Neural cell (in vitro differentiated cells): ENCODE measurements around the gene CENPP. TPM values are rescaled to one million over a fixed set of nuclear protein-coding genes. Genes with fewer than 3 reads are reported as not detected.

Experiments
- H2AFZ ChIP-seq: fragments of 200-600, 300-800 bp; sonication (generic), shearing (Covaris generic); 2 replicates; pipeline ENCODE4 v1.6.0; 2014; ENCODE audit warnings: low read depth, mild to moderate bottlenecking, antibody characterized with exemption, low read length, moderate library complexity
- H3F3A ChIP-seq: fragments of 200-600 bp; shearing (Covaris generic); 2 replicates; pipeline ENCODE4 v1.6.1; 2016; ENCODE audit warnings: mild to moderate bottlenecking, moderate library complexity, mixed read lengths, antibody characterized with exemption, low read length; ENCODE audit not compliant: insufficient read depth, poor library complexity, severe bottlenecking
- H3K27ac ChIP-seq: fragments of 200-600, 300-800 bp; sonication (generic), shearing (Covaris generic); 2 replicates; pipeline ENCODE4 v1.5.1; 2014; ENCODE audit warnings: mild to moderate bottlenecking, low read length, moderate library complexity
- H3K27me3 ChIP-seq: fragments of 300-800, 200-600 bp; sonication (generic), shearing (Covaris generic); 2 replicates; pipeline ENCODE4 v1.6.0; 2014; ENCODE audit warnings: mild to moderate bottlenecking, low read depth, low read length, moderate library complexity; ENCODE audit not compliant: insufficient read depth
- H3K36me3 ChIP-seq: fragments of 300-800, 200-600 bp; sonication (generic), shearing (Covaris generic); 2 replicates; pipeline ENCODE4 v1.5.1; 2014; ENCODE audit warnings: mild to moderate bottlenecking, antibody characterized with exemption, low read length, moderate library complexity; ENCODE audit not compliant: insufficient read depth
- H3K4me2 ChIP-seq: fragments of 300-800, 200-600 bp; sonication (generic), shearing (Covaris generic); 2 replicates; pipeline ENCODE4 v1.6.0; 2014; ENCODE audit warnings: mild to moderate bottlenecking, low read length
- H3K4me3 ChIP-seq: fragments of 300-800, 200-600 bp; sonication (generic), shearing (Covaris generic); 2 replicates; pipeline ENCODE4 v1.5.1; 2014; ENCODE audit warnings: mild to moderate bottlenecking, low read length, moderate library complexity
- H3K79me2 ChIP-seq: fragments of 200-600 bp; shearing (Covaris generic); replicated peaks from 2 replicates; pipeline ENCODE4 v1.6.0; 2014; ENCODE audit warnings: mild to moderate bottlenecking, low read length, moderate library complexity; ENCODE audit not compliant: insufficient read depth
- H3K9ac ChIP-seq: fragments of 300-800, 200-600 bp; sonication (generic), shearing (Covaris generic); 2 replicates; pipeline ENCODE4 v1.6.1; 2016; ENCODE audit warnings: mild to moderate bottlenecking, low read length, mixed read lengths
- H3K9me2 ChIP-seq: fragments of 200-600 bp; shearing (Covaris generic); 2 replicates; pipeline ENCODE4 v1.6.1; 2016; ENCODE audit warnings: mild to moderate bottlenecking, low read length, mixed read lengths; ENCODE audit not compliant: insufficient read depth
- H3K9me3 ChIP-seq: fragments of 200-600, 300-800 bp; sonication (generic), shearing (Covaris generic); 2 replicates; pipeline ENCODE4 v1.6.1; 2016; ENCODE audit warnings: mild to moderate bottlenecking, mixed run types, low read length, moderate library complexity, mixed read lengths
- H4K20me1 ChIP-seq: fragments of 200-600 bp; shearing (Covaris generic); 2 replicates; pipeline ENCODE4 v1.6.1; 2016; ENCODE audit warnings: mild to moderate bottlenecking, mixed run types; ENCODE audit not compliant: insufficient read depth
- EP300 ChIP-seq: fragments of 450-650 bp; conservative IDR thresholded peaks from 2 replicates; pipeline ENCODE4 v1.6.1; 2014; ENCODE audit warnings: antibody characterized with exemption, mild to moderate bottlenecking, moderate library complexity; ENCODE audit not compliant: poor library complexity, severe bottlenecking
- EZH2 ChIP-seq: fragments of 200-600, 300-800 bp; shearing (Covaris generic), sonication (generic); IDR thresholded peaks from 2 replicates; pipeline ENCODE4 v1.6.1; 2014; ENCODE audit warnings: antibody characterized with exemption, low read length, borderline replicate concordance, mild to moderate bottlenecking; ENCODE audit not compliant: insufficient read depth, poor library complexity, severe bottlenecking
- MXI1 ChIP-seq: fragments of 450-650 bp; conservative IDR thresholded peaks from 2 replicates; pipeline ENCODE4 v1.6.1; 2014; ENCODE audit warnings: antibody characterized with exemption, mild to moderate bottlenecking; ENCODE audit not compliant: poor library complexity, severe bottlenecking
- POLR2AphosphoS5 ChIP-seq: IDR thresholded peaks from 2 replicates; pipeline ENCODE4 v1.6.1; 2012
- RAD21 ChIP-seq: fragments of 450-650 bp; conservative IDR thresholded peaks from 2 replicates; pipeline ENCODE4 v1.6.1; 2014; ENCODE audit warnings: antibody characterized with exemption, mild to moderate bottlenecking, moderate library complexity
- SMC3 ChIP-seq: fragments of 450-650 bp; conservative IDR thresholded peaks from 2 replicates; pipeline ENCODE4 v1.6.1; 2014; ENCODE audit warnings: antibody characterized with exemption, mild to moderate bottlenecking, moderate library complexity; ENCODE audit not compliant: poor library complexity
- TAF1 ChIP-seq: IDR thresholded peaks from 2 replicates; pipeline ENCODE4 v1.6.1; 2012; ENCODE audit warnings: low read depth
- polyA plus RNA-seq: library from polyadenylated mRNA; depleted of rRNA; stranded (reverse); fragments of >200 nt; gene quantifications from 2 replicates; pipeline ENCODE4 v1.2.3, GENCODE V29; 2014
- TF ChIP-seq, protein P1 (sequence below): IDR thresholded peaks from 2 replicates; pipeline ENCODE4 v1.6.1; 2012; ENCODE audit warnings: borderline replicate concordance
- TF ChIP-seq, protein P2 (sequence below): fragments of 450-650 bp; IDR thresholded peaks from 2 replicates; pipeline ENCODE4 v1.5.1; 2014; ENCODE audit warnings: antibody characterized with exemption, mild to moderate bottlenecking, moderate library complexity; ENCODE audit not compliant: poor library complexity, severe bottlenecking

The CENPP gene
- polyA plus RNA-seq, 1 donor from 2014 or later = 5.0 TPM

DNA sequence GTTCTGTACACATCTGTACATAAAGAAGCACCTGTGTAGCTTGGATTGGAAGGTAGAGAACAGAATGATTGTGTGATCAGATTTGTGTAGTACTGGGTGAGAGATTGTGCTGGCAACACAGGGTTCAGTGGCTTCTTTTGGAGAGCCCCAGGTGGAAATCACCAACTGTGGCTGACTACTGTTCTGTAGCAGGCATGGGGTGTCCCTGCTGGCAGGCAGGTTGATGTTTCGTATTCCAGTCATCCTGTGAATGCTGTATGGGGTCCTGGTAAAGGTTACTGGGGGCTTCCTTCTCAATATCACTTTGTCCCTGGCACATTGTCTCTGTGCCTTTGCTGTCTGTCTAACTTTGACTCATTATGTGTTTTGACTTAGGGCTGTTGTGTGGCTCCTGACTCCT is 151.2 kb downstream of the CENPP start:
- no peak overlapping the region for H3K4me2 ChIP-seq
- H3F3A ChIP-seq = no peaks in the 10 kb centered on the region
- H3K4me3 ChIP-seq = no peak overlapping the region
- H3K9ac ChIP-seq = no peak overlapping the region
- no peaks in the 10 kb centered on the region for H4K20me1 ChIP-seq
- no peaks in the 10 kb centered on the region for H3K27me3 ChIP-seq
- no peak overlapping the region for H3K27ac ChIP-seq
- no peaks in the 10 kb centered on the region for H3K9me2 ChIP-seq
- H3K9me3 ChIP-seq = no peaks in the 10 kb centered on the region
- H2AFZ ChIP-seq = no peak overlapping the region
- TF ChIP-seq, protein P1, sequence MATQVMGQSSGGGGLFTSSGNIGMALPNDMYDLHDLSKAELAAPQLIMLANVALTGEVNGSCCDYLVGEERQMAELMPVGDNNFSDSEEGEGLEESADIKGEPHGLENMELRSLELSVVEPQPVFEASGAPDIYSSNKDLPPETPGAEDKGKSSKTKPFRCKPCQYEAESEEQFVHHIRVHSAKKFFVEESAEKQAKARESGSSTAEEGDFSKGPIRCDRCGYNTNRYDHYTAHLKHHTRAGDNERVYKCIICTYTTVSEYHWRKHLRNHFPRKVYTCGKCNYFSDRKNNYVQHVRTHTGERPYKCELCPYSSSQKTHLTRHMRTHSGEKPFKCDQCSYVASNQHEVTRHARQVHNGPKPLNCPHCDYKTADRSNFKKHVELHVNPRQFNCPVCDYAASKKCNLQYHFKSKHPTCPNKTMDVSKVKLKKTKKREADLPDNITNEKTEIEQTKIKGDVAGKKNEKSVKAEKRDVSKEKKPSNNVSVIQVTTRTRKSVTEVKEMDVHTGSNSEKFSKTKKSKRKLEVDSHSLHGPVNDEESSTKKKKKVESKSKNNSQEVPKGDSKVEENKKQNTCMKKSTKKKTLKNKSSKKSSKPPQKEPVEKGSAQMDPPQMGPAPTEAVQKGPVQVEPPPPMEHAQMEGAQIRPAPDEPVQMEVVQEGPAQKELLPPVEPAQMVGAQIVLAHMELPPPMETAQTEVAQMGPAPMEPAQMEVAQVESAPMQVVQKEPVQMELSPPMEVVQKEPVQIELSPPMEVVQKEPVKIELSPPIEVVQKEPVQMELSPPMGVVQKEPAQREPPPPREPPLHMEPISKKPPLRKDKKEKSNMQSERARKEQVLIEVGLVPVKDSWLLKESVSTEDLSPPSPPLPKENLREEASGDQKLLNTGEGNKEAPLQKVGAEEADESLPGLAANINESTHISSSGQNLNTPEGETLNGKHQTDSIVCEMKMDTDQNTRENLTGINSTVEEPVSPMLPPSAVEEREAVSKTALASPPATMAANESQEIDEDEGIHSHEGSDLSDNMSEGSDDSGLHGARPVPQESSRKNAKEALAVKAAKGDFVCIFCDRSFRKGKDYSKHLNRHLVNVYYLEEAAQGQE = no peak
- no peak for TF ChIP-seq MXI1
- TF ChIP-seq, protein P2, sequence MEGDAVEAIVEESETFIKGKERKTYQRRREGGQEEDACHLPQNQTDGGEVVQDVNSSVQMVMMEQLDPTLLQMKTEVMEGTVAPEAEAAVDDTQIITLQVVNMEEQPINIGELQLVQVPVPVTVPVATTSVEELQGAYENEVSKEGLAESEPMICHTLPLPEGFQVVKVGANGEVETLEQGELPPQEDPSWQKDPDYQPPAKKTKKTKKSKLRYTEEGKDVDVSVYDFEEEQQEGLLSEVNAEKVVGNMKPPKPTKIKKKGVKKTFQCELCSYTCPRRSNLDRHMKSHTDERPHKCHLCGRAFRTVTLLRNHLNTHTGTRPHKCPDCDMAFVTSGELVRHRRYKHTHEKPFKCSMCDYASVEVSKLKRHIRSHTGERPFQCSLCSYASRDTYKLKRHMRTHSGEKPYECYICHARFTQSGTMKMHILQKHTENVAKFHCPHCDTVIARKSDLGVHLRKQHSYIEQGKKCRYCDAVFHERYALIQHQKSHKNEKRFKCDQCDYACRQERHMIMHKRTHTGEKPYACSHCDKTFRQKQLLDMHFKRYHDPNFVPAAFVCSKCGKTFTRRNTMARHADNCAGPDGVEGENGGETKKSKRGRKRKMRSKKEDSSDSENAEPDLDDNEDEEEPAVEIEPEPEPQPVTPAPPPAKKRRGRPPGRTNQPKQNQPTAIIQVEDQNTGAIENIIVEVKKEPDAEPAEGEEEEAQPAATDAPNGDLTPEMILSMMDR = no peak
- H3K36me3 ChIP-seq = no peaks in the 10 kb centered on the region
- no peaks in the 10 kb centered on the region for H3K79me2 ChIP-seq

DNA sequence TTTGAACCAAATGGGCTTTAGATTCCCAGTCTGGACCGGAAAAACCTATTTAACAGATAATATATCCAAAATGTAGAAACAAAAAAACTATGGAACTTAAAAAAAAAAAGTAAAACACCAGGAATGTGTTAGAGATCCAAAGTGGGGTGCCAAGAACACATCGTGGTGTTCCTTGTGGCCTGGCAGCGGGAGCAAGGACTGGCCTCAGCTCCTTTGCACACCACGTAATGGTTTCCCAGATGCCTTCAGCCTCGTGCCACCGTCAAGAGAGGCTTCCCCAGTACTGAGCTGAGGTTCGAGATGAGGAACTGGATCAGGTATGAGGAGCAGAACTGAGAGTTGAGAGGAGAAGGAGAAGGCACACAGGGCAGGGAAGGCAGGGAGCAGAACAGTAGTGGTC is 153.0 kb downstream of the CENPP start:
- Histone ChIP-seq H3K27me3 (no peaks in the 10 kb centered on the region), H2AFZ (no peak overlapping the region), H3K4me3 (no peak overlapping the region), H3K27ac (no peak overlapping the region), H3K9me3 (no peaks in the 10 kb centered on the region), H3K79me2 (no peaks in the 10 kb centered on the region), H3K36me3 (no peaks in the 10 kb centered on the region), H3F3A (no peaks in the 10 kb centered on the region), H3K9me2 (no peaks in the 10 kb centered on the region), H3K9ac (no peak overlapping the region), H3K4me2 (no peak overlapping the region), H4K20me1 (no peaks in the 10 kb centered on the region)
- TF ChIP-seq RAD21 (no peak), EP300 (no peak), MXI1 (no peak), TAF1 (no peak), SMC3 (no peak), EZH2 (no peak), POLR2AphosphoS5 (no peak)
- TF ChIP-seq, protein P2 = no peak
- TF ChIP-seq, protein P1 = no peak
